ENCODE measurements around the gene EXOC6B. TPM values are rescaled to one million over a fixed set of nuclear protein-coding genes. Genes with fewer than 3 reads are reported as not detected.

The EXOC6B gene
- total RNA-seq, 4 donors from 2014 or later: 14.1 to 107 (median 38.5) TPM

- H3K4me1 ChIP-seq: peaks cover 0 to under 1% of the 10 kb centered on the region in 2 donors
- no peaks in the 10 kb centered on the region for H3K36me3 ChIP-seq
- H3K4me3 ChIP-seq: no peak overlapping the region
- peak; percentile 9 to 11 for DNase-seq
- intact Hi-C loops (cut with DNase I; ENCODE audit: low total_unique reads): no loop called here
- H3K9me3 ChIP-seq: no peaks in the 10 kb centered on the region
- no peak overlapping the region for H3K27ac ChIP-seq
- no peaks in the 10 kb centered on the region for H3K27me3 ChIP-seq
- TF ChIP-seq CTCF (IDR thresholded peaks at IDR 0.05) (no peak), POLR2A (IDR thresholded peaks at IDR 0.05) (no peak)
These were observed 687.6 kb downstream of the EXOC6B start for GRCh38 chr2:72138011-72138881.

GRCh38 chr2:72137498-72138010 lies 688.3 kb downstream of the EXOC6B start:
- TF ChIP-seq POLR2A (IDR thresholded peaks at IDR 0.05): no peak
- TF ChIP-seq CTCF (IDR thresholded peaks at IDR 0.05): peak; percentile 53 to 63 (median 60)
- no peaks in the 10 kb centered on the region for H3K36me3 ChIP-seq
- H3K27ac ChIP-seq: no peak overlapping the region
- H3K27me3 ChIP-seq: no peaks in the 10 kb centered on the region
- no peaks in the 10 kb centered on the region for H3K9me3 ChIP-seq
- intact Hi-C loops (cut with DNase I; ENCODE audit: low total_unique reads): no loop called here
- H3K4me3 ChIP-seq: no peak overlapping the region
- no peaks in the 10 kb centered on the region for H3K4me1 ChIP-seq
- DNase-seq: peak; percentile 16 to 30

- no peak for DNase-seq
- H3K9me3 ChIP-seq: no peaks in the 10 kb centered on the region
- H3K4me1 ChIP-seq: no peaks in the 10 kb centered on the region
- intact Hi-C loops (cut with DNase I; ENCODE audit: low total_unique reads): no loop called here
- TF ChIP-seq CTCF (IDR thresholded peaks at IDR 0.05): no peak
- no peak overlapping the region for H3K4me3 ChIP-seq
- H3K27me3 ChIP-seq: no peaks in the 10 kb centered on the region
- H3K27ac ChIP-seq: no peak overlapping the region
- H3K36me3 ChIP-seq: no peaks in the 10 kb centered on the region
These were observed 688.8 kb downstream of the EXOC6B start for GRCh38 chr2:72136933-72137497.

- Histone ChIP-seq H3K4me3 (no peak overlapping the region), H3K27me3 (no peaks in the 10 kb centered on the region), H3K9me3 (no peaks in the 10 kb centered on the region), H3K27ac (no peak overlapping the region), H3K36me3 (no peaks in the 10 kb centered on the region), H3K4me1 (no peaks in the 10 kb centered on the region)
- DNase-seq: no peak
- TF ChIP-seq POLR2A (IDR thresholded peaks at IDR 0.05): no peak
- no peak for TF ChIP-seq CTCF (IDR thresholded peaks at IDR 0.05)
- intact Hi-C loops (cut with DNase I; ENCODE audit: low total_unique reads): no loop called here
These were observed 689.5 kb downstream of the EXOC6B start for GRCh38 chr2:72136331-72136730.

- H3K4me3 ChIP-seq: no peak overlapping the region
- H3K36me3 ChIP-seq: no peaks in the 10 kb centered on the region
- TF ChIP-seq CTCF (IDR thresholded peaks at IDR 0.05) (no peak), POLR2A (IDR thresholded peaks at IDR 0.05) (no peak)
- intact Hi-C loops (cut with DNase I; ENCODE audit: low total_unique reads): no loop called here
- H3K4me1 ChIP-seq: no peaks in the 10 kb centered on the region
- no peak overlapping the region for H3K27ac ChIP-seq
- no peaks in the 10 kb centered on the region for H3K9me3 ChIP-seq
- no peak for DNase-seq
- H3K27me3 ChIP-seq: no peaks in the 10 kb centered on the region
These were observed 689.9 kb downstream of the EXOC6B start for GRCh38 chr2:72135921-72136320.
